WERI-Rb-1 (cell line): Measurements from ENCODE around the gene VAV2.

Source experiments
- DNase-seq: peaks from one replicate; pipeline ENCODE4 v3.0.0-alpha.2; 2020
- H3K27ac ChIP-seq: fragments of 250-450 bp; sonication (Bioruptor Pico); 2 replicates; pipeline ENCODE4 v1.5.1; 2020; ENCODE audit warnings: mild to moderate bottlenecking, moderate library complexity
- H3K27me3 ChIP-seq: fragments of 250-450 bp; sonication (Bioruptor Pico); 2 replicates; pipeline ENCODE4 v1.5.1; 2021; ENCODE audit warnings: mild to moderate bottlenecking, low read depth, moderate library complexity; ENCODE audit not compliant: insufficient read depth, severe bottlenecking
- H3K36me3 ChIP-seq: fragments of 250-450 bp; sonication (Bioruptor Pico); 2 replicates; pipeline ENCODE4 v1.5.1; 2020; ENCODE audit warnings: mild to moderate bottlenecking, moderate library complexity
- H3K4me3 ChIP-seq: 2 replicates; pipeline ENCODE4 v1.5.1; 2011; ENCODE audit warnings: low read depth, mild to moderate bottlenecking, control low read depth, low read length
- H3K9me3 ChIP-seq: fragments of 250-450 bp; sonication (Bioruptor Pico); 2 replicates; pipeline ENCODE4 v1.5.1; 2021; ENCODE audit warnings: mild to moderate bottlenecking, moderate library complexity; ENCODE audit not compliant: severe bottlenecking
- TF ChIP-seq, protein P1 (sequence below): IDR thresholded peaks from 2 replicates; pipeline ENCODE4 v1.5.1; 2011; ENCODE audit warnings: low read depth, mild to moderate bottlenecking, control low read depth, inconsistent platforms, low read length

Gene VAV2

GRCh38 chr9:133977421-133978201 is 14.5 kb downstream of the VAV2 start:
- TF ChIP-seq, protein P1, sequence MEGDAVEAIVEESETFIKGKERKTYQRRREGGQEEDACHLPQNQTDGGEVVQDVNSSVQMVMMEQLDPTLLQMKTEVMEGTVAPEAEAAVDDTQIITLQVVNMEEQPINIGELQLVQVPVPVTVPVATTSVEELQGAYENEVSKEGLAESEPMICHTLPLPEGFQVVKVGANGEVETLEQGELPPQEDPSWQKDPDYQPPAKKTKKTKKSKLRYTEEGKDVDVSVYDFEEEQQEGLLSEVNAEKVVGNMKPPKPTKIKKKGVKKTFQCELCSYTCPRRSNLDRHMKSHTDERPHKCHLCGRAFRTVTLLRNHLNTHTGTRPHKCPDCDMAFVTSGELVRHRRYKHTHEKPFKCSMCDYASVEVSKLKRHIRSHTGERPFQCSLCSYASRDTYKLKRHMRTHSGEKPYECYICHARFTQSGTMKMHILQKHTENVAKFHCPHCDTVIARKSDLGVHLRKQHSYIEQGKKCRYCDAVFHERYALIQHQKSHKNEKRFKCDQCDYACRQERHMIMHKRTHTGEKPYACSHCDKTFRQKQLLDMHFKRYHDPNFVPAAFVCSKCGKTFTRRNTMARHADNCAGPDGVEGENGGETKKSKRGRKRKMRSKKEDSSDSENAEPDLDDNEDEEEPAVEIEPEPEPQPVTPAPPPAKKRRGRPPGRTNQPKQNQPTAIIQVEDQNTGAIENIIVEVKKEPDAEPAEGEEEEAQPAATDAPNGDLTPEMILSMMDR: no peak
- no peak overlapping the region for H3K27ac ChIP-seq
- no peak for DNase-seq
- no peak overlapping the region for H3K4me3 ChIP-seq
- H3K36me3 ChIP-seq: no peaks in the 10 kb centered on the region; the same call in none of the 2 replicates
- H3K9me3 ChIP-seq: no peaks in the 10 kb centered on the region
- no peaks in the 10 kb centered on the region for H3K27me3 ChIP-seq

DNA sequence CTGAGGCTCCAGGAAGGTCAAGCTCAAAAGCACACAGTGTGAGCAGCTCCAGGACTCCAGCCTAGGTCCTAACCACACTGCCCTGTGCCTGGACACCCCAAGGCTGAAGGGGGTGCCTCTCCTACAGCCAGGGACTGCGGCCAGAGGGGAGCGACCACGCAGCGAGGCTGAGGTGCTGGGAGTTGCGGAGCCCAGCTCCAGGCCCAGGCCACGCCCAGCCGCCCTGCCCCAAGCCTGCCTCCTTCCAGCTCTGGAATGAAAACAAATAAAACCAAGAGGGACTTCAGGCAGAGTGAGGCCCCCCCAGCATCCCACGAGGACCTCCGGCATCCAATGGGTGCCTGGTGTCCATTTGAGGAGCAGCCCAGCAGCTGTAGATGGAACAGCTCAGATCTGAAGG is 15.2 kb downstream of the VAV2 start:
- H3K4me3 ChIP-seq: no peak overlapping the region
- no peaks in the 10 kb centered on the region for H3K27me3 ChIP-seq
- no peak overlapping the region for H3K27ac ChIP-seq
- H3K9me3 ChIP-seq: no peaks in the 10 kb centered on the region
- H3K36me3 ChIP-seq: no peaks in the 10 kb centered on the region; the same call in none of the 2 replicates
- TF ChIP-seq, protein P1: no peak
- DNase-seq: no peak

- DNase-seq: no peak
- H3K4me3 ChIP-seq: no peak overlapping the region
- H3K36me3 ChIP-seq: no peaks in the 10 kb centered on the region; the same call in 1 of the 2 replicates
- TF ChIP-seq, protein P1: no peak
- H3K27me3 ChIP-seq: no peaks in the 10 kb centered on the region
- no peak overlapping the region for H3K27ac ChIP-seq
- no peaks in the 10 kb centered on the region for H3K9me3 ChIP-seq
These were observed 15.8 kb downstream of the VAV2 start for GRCh38 chr9:133976191-133976861.

- DNase-seq: no peak
- TF ChIP-seq, protein P1: no peak
- Histone ChIP-seq H3K27me3 (no peaks in the 10 kb centered on the region), H3K9me3 (no peaks in the 10 kb centered on the region), H3K36me3 (no peaks in the 10 kb centered on the region; the same call in 1 of the 2 replicates), H3K4me3 (no peak overlapping the region), H3K27ac (no peak overlapping the region)
These were observed 16.6 kb downstream of the VAV2 start for GRCh38 chr9:133975511-133975910.

DNA sequence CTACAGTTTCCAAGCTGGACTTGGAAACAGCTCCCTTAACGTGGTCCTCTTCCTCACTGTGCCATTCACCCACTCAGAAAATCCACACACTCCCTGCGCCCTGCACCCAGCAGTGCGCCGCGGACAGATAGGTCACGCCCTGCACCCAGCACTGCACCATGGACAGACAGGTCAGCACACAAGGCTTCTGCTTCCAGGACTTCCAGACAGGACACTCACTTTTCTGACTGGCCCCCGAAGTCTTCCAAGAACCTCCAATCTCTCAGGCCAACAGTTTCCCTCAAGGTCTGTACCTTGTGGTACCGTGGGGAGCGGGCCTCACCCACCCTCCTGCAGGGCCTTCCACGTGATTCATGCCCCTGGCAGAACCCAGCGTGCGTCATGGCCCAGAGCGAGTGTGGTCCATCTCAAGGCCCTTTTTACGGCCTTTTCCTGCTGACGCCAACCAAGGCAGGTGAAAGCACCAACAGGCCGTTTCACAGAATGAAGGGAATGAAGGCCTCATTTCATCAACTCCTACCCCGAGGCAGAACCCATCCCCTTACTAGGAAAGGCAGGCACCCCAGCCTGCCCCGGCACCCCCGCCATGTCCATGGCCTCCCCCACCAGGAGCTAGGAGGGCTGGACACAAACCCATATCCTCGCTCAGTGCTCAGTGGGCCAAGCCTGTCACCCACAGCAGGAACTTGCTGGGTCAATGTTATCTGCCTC is 17.3 kb downstream of the VAV2 start:
- no peak for DNase-seq
- TF ChIP-seq, protein P1: no peak
- no peaks in the 10 kb centered on the region for H3K27me3 ChIP-seq

More for the DNA sequence above, 17.3 kb downstream of the VAV2 start:
- H3K36me3 ChIP-seq: no peaks in the 10 kb centered on the region; the same call in 1 of the 2 replicates
- no peaks in the 10 kb centered on the region for H3K9me3 ChIP-seq
- H3K4me3 ChIP-seq: no peak overlapping the region
- no peak overlapping the region for H3K27ac ChIP-seq
